NCI-H1436 treated with DMSO at 0.1 percent for 48 hours (cell line): ENCODE data around the gene SNX1.
"Not testable (repeated sequence)": the region's sequence is repeated elsewhere in the genome, so short reads cannot be mapped to it uniquely, and the experiment has no call there.

Source experiments
- DNase-seq: peaks from one replicate; lab custom pipeline; 2025; lab: John Stamatoyannopoulos, UW

SNX1 gene

DNA sequence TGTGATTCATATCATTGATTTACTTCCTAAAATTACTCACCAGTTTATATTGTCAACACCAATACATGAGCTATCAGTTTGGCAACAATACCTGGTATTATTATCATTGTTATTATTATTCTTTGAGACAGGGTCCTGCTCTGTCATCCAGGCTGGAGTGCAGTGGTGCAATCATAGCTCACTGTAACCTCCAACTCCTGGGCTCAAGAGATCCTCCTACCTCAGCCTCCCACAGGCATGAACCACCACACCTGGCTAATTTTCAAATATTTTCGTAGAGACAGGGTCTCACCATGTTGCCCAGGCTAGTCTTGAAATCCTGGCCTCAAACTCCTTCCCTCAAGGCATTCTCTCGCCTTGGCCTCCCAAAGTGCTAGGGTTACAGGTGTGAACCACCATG lies 22.3 kb upstream of the SNX1 start:
- DNase-seq: not testable (repeated sequence)

DNA sequence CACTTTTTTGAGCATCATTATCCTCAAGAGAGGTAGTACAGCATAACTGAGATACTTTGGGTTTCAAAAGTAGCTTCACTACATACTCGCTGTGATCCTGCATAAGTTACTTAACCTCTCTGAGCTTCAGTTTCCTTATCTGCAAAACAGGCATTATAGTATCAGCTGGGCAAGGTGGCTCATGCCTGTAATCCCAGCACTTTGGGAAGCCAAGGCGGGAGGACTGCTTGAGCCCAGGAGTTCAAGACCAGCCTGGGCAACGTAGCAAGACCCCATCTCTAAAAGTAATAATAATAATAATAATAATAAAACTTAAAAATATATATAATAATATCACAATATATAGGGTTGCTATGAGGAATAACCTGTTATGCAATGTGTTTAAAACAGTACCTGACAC lies 13.0 kb upstream of the SNX1 start:
- no peak for DNase-seq

DNA sequence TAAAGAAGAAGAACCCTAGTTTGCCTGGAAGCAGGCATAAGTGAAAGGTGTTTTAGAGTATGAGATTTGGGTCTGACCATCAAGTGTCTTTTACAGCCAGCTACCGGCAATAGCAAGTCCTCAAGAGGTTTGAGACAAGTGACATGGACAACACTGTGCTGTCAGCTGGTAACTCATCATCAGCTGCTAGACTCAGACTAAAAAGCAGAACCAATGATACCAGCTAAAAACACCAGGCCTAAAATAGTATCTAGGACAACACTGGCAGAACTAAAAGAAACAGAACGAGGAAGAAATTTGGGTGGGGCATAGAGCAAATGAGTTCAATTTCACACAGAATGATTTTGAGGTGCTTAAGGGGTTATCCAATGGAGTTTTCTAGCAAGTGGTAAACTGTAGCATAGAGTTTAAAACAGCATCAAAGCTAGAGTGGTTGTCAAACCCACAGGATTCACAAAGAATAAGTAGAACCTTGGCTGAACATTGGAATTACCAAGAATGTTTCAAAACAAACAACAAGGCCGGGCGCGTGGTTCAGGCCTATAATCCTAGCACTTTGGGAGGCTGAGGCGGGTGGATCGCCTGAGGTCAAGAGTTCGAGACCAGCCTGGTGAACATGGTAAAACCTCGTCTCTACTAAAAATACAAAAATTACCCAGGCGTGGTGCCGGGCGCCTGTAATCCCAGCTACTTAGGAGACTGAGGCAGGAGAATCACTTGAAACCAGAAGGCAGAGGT lies 6.1 kb upstream of the SNX1 start:
- DNase-seq: no peak

DNA sequence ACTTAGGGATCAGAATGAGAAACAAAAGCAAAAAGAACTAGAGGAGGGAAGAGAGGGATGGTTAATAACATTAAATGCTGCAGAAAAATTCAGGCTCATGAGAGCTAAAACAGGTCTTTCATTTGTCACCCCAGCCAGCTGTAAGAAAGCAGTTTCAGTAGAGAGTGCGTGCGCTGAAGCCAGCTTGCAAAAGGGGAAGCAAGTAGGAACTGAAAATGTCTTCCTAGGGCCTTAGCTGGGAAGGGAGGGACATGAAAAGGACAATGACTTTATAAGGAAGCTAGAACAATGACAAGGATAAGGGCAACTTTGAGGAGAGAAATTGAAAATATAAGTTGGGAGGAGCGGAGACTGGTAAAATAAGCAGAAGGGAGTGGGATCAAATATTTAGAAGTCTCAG lies 5.3 kb upstream of the SNX1 start:
- no peak for DNase-seq

DNA sequence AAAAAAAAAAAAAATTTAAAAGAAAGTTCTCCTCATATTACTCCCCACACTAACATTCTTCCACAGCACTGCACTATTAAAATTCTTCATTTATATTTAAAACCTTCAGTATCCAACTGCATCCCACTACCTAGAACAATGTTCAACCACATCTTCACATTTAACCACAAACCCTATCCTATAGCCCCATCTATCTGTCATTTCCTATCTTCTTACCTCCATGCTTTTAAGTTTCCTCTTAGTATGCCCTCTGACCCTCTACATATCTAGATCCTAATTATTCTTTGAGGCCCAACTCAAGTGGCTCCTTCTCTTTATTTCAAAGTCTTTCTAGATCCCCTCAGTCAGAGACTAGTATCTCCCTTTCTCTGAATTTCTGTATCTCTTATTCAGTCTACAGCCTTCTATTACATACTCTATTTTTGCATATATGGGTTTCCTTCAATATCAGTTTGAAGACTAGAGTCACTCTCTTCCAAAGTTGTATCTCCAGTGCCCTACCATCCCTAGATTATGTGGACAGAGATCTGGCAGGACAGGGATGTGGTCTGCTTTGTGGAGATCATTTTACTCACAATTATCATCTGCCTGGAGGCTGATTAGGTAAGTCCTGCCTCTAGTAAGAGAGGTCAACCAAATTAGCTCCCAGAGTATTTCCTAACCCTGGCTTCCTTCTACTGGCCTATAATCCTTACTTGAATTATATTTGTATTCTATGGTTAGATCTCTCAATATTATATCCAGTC lies 3.5 kb upstream of the SNX1 start:
- no peak for DNase-seq

DNA sequence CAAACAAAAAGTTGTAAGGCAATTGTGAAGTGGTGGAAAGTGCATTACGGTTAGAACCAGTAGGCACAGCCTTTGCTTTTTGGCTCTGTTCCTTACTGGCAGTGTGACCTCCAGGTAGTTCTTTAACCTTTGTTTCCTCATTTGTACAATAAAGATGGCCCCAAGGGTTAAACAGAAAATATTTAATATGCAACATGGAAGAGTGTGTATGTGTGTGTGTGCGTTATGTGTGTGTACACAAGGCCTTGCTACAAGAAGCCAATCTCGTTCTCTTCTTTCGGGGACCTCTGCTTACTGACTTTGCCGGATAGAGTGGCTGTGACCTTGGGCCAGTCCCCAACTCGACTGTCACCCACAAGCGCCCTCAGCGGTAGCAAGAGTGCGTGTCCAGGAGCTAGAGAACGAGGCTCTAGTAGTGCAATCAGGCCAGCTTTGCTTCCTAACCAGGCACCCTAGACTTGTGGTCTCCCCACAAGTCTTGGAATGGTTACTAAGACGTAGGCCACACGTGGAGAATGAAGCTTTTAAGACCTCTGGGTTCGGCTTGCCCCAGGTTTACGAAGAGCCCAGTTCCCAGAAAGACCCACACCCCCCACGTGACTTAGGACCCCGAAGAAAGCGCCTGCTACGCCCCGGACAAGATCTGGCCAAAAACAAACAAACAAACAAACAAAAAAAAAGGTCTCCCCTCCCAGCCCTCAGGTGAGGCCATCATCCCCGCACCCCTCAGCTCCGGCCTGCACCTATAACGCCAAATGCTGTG lies 2.7 kb upstream of the SNX1 start:
- DNase-seq: no peak

DNA sequence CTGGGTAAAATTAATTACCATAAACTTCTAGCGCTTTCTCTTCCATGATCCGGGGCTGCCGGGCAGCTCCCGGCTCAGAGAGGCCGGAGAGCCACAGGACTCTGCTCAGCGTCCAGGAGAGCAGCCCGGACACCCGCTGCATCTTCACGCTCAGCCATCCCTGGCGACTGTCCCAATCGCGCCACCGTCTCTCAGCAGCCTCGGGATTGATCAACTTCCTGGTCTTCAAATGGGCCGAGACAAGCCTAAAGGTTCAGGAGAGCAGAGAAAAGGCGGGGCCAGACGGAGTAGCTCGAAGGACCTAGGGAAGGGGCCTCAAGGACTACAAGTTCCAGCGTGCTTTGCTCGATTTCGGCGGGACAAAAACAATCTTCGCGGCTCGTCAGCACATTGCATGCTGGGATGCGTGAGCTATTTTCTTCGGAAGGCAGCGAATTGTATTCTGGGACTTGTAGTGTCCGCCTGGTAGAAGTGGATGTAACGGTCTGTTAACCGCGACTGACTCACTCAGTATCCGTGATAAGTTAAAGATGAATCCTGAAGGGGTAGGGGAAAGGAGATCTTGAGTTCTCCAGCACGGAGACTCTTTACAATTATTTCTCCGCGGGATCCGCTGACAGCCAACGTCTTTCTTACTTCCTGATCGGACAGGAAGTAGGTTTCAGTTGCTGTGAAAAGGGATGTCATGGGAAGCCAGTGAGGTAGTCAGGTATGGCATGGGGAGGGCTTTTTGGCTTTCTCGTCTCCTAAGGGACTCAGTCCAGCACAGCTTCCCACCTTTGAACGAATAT lies 2.0 kb upstream of the SNX1 start, which contains the start of gene CIAO2A:
Gene CIAO2A (minus strand): TSS at position 212 of the 791 bp plus-strand sequence. CDS start 70 bp downstream, at position 142.
- peak; percentile 91 for DNase-seq

DNA sequence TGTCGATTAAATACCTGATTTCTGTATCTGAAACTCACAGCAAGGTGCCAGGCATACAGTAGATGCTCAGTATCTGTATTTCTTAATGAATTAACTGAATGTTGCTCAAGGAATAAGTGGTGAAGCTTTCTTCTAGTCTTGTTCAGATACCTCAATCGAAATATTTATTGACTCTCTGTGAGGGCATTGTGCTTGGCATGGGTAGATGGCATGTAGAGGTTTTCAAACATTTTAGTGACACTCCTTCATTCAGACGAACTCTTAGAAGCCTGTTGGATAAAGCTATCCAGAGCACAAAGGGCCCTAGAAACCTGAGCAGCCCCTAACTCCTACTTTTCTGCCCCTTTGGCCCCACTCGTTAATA lies 369 bp upstream of the SNX1 start:
- no peak for DNase-seq

DNA sequence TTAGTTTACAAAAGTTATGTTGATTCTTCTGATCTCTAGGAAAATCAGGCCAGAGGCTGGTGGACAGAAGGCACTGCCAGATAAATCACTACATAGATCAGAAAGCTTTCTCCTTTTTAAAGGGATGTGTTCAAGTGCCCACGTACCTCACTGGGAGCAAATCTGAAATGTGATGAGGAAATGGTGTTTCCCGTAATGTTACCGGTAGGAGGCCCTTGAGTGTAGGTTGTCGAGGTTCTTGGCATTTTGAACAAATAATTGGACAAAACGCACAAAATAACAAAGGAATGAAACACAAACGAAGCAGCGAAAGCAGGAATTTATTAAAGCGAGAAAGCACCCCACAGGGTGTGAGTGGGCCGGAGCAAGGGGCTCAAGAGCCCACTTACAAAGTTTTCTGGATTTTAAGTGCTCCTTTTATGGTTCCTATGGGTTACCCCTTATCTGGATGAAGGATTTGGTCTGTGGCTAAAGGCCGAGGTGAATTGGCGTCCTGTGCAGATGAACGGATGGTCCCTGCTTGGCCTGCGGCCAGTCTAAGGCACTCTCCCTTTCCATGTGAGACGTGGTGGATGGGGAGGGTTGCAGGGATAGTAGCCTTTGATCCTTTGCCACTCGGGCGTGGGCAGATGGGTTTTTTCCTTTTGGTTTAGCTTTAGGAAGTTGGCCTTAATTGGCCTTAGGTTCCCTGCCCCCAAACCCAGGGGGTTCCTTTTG lies 1.0 kb downstream of the SNX1 start:
- DNase-seq: no peak

DNA sequence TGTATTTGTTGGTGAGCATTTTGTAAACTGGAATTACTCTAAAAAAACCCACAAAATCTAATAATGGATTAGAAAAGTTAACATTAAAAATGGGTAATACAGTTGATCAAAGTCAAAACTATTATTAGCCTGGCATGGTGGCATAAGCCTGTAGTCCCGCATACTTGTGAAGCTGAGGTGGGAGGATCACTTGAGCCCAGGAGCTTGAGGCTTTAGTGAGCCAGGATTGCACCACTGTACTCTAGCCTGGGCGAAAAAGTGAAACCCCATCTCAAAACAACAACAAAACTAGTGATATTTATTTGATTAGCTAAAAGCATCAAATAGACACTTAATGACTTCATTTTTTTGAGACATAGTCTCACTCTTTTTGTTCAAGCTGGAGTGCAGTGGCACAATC lies 3.6 kb downstream of the SNX1 start:
- no peak for DNase-seq

DNA sequence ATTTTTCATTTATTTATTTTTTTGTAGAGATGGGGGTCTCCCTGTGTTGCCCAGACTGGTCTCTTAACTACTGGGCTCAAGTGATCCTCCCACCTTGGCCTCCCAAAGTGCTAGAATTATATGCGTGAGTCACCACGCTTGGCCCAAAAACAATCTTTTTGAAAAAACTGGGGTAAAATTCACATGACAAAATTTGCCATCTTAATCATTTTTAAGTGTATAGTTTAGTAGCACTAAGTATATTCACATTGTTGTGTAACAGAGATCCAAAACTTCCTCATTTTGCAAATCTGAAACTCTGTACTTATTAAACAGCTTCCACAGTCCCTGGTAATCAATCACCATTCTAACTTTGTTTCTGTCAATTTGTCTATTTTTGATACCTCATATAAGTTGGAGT lies 5.2 kb downstream of the SNX1 start:
- DNase-seq: no peak

DNA sequence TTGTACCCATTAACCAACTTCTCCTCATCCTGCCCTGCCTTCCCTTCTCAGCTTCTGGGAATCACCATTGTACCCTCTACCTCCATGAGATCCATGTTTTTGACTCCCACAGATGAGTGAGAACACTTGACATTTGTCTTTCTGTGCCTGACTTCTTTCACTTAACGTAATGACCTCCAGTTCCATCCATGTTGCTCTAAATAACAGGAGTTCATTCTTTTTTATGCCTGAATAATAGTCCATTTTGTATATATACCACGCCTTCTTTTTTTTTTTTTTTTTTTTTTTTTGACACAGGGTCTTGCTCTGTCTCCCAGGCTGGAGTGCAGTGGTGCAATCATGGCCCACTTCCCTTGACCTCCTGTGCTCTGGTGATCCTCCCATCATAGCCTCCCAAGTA lies 6.7 kb downstream of the SNX1 start:
- no peak for DNase-seq

DNA sequence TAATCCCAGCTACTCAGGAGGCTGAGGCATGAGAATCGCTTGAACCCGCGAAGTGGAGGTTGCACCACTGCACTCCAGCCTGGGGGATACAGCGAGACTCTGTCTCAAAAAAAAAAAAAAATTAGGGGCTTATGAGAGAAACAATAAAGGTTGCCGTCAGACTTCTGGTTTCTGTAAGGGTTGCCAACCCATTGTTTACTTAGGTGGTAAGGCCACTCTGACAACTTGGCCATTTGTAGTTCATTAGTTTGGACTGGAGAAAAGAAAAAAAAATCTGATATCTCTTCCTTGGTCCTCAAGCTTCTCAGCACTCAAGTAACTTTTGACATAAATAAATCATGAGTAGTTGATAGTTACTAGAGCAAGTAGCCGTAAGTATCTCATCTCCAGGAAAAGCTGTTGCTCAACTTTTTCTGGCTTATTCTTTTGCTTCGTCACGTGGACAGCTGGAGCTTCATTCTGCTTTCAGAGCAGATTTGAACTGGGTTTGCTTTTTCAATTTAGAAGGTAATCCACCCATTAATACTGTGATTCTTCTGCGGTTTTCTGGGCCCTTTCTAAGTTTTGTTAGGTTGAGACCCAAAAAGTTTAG lies 9.4 kb downstream of the SNX1 start:
- DNase-seq: no peak

DNA sequence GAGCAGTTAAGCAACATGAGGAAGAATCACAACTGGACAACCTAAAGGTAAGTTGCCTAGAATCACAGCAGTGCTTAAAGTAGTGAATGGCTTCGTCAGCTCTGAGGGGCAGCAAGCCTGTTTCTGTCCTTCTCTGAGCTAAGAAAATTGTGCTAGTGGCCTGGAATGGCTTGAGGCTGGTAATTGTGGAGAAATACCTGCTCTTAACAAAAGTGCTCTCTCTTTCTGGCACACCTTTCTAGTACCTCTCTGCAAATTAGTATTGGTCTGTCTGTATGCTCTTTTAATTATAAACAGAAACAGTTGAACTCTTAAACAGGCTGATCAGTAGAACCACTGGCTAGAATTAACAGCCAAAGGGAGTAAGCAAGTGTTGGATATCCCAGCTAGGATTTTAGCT lies 11.6 kb downstream of the SNX1 start:
- no peak for DNase-seq

DNA sequence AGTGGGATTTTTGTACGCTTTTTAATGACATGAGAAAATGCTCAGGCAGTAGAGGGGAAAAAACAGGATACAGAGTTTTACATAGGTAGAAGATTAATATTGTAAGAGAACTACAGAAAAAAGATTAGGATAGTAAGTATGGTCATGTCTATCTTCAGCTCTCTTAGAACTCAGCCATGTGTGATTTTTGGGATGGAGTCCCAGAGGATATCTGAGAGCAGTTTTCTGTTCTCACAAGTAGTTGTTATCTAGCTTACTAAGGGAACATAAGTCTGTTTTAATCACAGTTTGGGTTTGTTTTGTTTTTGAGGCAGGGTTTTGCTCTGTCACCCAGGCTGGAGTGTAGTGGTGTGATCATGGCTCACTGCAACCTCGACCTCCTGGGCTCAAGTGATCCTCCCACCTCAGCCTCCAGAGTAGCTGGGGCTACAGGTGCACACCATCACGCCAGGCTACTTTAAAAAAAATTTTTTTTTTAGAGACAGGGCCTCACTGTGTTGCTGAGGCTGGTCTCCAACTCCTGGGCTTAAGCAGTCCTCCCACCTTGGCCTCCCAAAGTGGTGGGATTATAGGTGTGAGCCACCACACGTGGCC lies 14.4 kb downstream of the SNX1 start:
- not testable (repeated sequence) for DNase-seq

DNA sequence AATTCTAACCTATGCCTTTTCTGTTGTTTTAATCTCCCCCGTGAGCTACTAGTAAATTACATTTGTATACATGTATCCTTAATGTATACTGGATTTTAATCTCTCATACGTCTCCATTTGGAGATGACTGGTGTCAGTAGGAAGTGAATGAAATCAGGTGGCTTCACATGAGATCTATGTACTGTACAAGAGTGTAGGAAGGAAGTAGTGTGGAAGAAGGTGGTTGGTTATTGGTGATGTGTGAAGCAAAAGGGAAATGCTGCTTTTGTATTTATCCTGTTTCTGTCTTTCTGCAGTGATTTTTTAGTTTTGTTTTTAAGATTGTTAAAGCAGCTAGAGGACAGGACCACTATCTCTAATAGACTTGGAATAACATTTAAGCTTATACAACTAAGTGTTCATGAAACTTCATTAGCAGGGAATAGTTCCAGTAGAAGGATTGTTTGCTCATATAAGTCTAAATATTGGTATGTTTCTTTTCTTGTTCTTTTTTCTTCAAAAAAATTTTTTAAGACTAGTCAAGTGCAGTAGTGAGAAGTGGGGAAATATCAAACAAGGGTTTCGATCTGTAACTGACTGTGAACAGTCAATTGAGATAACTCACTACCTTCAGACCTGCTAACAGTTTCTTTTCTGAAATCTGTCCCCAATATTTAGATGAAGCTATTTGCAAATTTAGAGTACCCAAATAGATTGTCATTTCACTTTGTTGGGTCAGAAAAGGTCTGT lies 15.3 kb downstream of the SNX1 start:
- DNase-seq: no peak

DNA sequence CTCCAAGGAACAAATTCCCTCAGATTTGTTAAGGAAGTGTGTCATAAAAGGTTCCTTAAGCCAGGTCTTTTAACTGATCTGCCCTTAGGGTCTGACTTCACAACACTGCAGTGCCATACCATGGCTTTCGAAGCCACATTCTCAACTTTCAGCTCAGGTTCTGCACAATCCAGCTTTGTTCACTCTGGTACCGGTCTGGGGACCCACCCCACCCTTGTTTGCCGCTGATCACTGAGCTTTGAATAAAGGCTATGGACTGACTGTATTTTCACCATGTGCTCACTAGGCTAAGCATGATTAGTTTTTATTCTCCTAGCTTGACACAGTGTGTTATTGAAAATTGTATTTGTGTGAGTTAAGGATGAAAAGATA lies 15.9 kb downstream of the SNX1 start:
- no peak for DNase-seq

DNA sequence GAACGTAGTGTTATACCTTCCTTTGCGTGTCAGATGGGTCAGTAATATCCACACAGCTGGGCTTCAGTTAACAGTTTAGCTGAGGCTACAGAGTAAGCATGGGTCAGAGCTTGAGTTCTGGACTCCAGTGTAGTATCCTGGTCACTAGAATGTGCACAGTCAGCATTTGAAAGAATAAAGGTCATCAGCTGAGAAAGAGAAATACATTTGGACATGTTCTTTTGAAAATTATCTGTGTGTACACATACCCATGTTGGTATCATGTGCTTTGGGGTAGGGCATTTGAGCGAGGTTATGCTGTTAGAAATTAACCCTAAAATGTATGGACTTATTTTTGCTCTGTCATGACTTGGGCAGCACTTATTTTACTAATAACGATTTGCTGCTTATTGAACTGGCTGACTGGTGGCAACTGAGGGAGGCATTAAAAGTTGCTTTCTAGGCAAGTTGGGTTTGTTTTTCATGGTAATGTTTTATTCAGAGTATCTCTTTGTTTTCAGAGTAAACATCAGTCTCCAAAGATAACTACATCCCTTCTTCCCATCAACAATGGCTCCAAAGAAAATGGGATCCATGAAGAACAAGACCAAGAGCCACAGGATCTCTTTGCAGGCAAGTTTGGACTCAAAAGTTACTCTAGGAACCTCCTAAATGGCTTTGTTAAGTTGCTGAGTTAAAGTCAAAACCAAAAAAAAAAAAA lies 16.4 kb downstream of the SNX1 start:
- no peak for DNase-seq

DNA sequence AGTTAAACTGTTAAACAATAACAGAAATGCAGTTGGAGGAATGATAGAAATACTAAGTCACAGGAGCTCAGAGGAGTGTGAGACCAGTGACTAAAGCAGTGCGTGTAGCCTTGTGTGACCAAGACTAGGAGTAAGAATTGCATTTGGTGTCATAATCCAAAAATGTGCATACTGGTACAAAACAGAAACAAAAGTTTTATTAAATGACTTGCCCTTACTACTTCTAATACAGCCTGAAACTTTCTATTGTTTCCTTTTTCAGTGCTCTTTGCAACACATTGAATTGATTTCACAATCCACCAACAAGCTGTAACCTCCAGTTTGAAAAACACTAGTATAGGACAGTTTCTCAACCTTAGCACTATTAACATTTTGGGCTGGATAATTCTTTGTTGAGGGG lies 17.1 kb downstream of the SNX1 start:
- DNase-seq: no peak
